NCI-H2081 treated with DMSO at 0.1 percent for 48 hours (cell line): ENCODE results near the gene STK35.
"Not testable (repeated sequence)": the region's sequence is repeated elsewhere in the genome, so short reads cannot be mapped to it uniquely, and the experiment has no call there.

Experiments used
- DNase-seq: peaks from one replicate; lab custom pipeline; 2025; lab: John Stamatoyannopoulos, UW

Gene STK35

GRCh38 chr20:2183381-2183780, 81.8 kb downstream of the STK35 start:
- no peak for DNase-seq

- not testable (repeated sequence) for DNase-seq
These were observed 83.3 kb downstream of the STK35 start for GRCh38 chr20:2184933-2185332.

- DNase-seq: no peak
These were observed 94.0 kb downstream of the STK35 start for GRCh38 chr20:2195614-2196013.

GRCh38 chr20:2197166-2197565, 95.5 kb downstream of the STK35 start:
- no peak for DNase-seq
